Neural progenitor cell (in vitro differentiated cells): Measurements from ENCODE around the gene SYT7. TPM values are rescaled to one million over a fixed set of nuclear protein-coding genes. Genes with fewer than 3 reads are reported as not detected.

Experiments
- DNase-seq: peaks from one replicate; pipeline ENCODE4 v3.0.0-alpha.2; 2016; ENCODE audit warnings: low spot score
- H2AFZ ChIP-seq: fragments of 200-600 bp; sonication (generic); replicated peaks from 2 replicates; pipeline ENCODE4 v1.6.1; 2016; ENCODE audit warnings: antibody characterized with exemption
- H3F3A ChIP-seq: fragments of 200-600 bp; sonication (generic); 2 replicates; pipeline ENCODE4 v1.6.1; 2016; ENCODE audit warnings: antibody characterized with exemption, low read depth
- H3K27ac ChIP-seq: fragments of 200-600 bp; sonication (generic); 2 replicates; pipeline ENCODE4 v1.5.1; 2016; ENCODE audit warnings: mild to moderate bottlenecking
- H3K27me3 ChIP-seq: fragments of 200-600 bp; sonication (generic); 2 replicates; pipeline ENCODE4 v1.6.1; 2016; ENCODE audit warnings: mild to moderate bottlenecking, moderate library complexity
- H3K36me3 ChIP-seq: fragments of 200-600 bp; sonication (generic); 2 replicates; pipeline ENCODE4 v1.5.1; 2016
- H3K4me1 ChIP-seq: fragments of 200-600 bp; sonication (generic); 2 replicates; pipeline ENCODE4 v1.6.1; 2016; ENCODE audit warnings: mixed run types
- H3K4me2 ChIP-seq: fragments of 200-600 bp; sonication (generic); 2 replicates; pipeline ENCODE4 v1.6.1; 2016
- H3K4me3 ChIP-seq: fragments of 200-600 bp; sonication (generic); 2 replicates; pipeline ENCODE4 v1.5.1; 2016
- H3K79me2 ChIP-seq: fragments of 200-600 bp; sonication (generic); 2 replicates; pipeline ENCODE4 v1.6.1; 2016; ENCODE audit warnings: low read depth
- H3K9ac ChIP-seq: fragments of 200-600 bp; sonication (generic); 2 replicates; pipeline ENCODE4 v1.6.1; 2016
- H3K9me3 ChIP-seq: fragments of 200-600 bp; sonication (generic); 2 replicates; pipeline ENCODE4 v1.5.1; 2016; ENCODE audit warnings: low read depth
- H4K20me1 ChIP-seq: fragments of 200-600 bp; sonication (generic); 2 replicates; pipeline ENCODE4 v1.6.1; 2016; ENCODE audit warnings: low read depth
- H3K27ac Mint-ChIP-seq: 3 replicates; pipeline ENCODE4 v1.8.0; 2021; ENCODE audit warnings: mixed read lengths
- H3K27me3 Mint-ChIP-seq: 2 replicates; pipeline ENCODE4 v1.8.0; 2022; ENCODE audit warnings: low read depth, mild to moderate bottlenecking, inconsistent platforms, moderate library complexity, mixed read lengths; ENCODE audit not compliant: insufficient read depth
- H3K36me3 Mint-ChIP-seq: 3 replicates; pipeline ENCODE4 v1.8.0; 2021; ENCODE audit warnings: mixed read lengths
- H3K4me1 Mint-ChIP-seq: 3 replicates; pipeline ENCODE4 v1.8.0; 2021; ENCODE audit warnings: mixed read lengths
- H3K4me3 Mint-ChIP-seq: 3 replicates; pipeline ENCODE4 v1.8.0; 2021; ENCODE audit warnings: mild to moderate bottlenecking, moderate library complexity, mixed read lengths
- H3K9me3 Mint-ChIP-seq: 3 replicates; pipeline ENCODE4 v1.8.0; 2020; ENCODE audit warnings: mixed read lengths
- CTCF ChIP-seq: fragments of 200-600 bp; sonication (generic); IDR thresholded peaks from 2 replicates; pipeline ENCODE4 v1.5.1; 2017; ENCODE audit warnings: antibody characterized with exemption, mild to moderate bottlenecking
- EZH2 ChIP-seq: fragments of 200-600 bp; sonication (generic); IDR thresholded peaks from 2 replicates; pipeline ENCODE4 v1.6.1; 2017; ENCODE audit warnings: antibody characterized with exemption, mild to moderate bottlenecking, moderate library complexity
- EZH2phosphoT487 ChIP-seq: fragments of 200-600 bp; sonication (generic); IDR thresholded peaks from 2 replicates; pipeline ENCODE4 v1.6.1; 2017; ENCODE audit warnings: antibody characterized with exemption
- total RNA-seq: library from RNA; depleted of rRNA; stranded (reverse); fragments of >200 nt; gene quantifications from 2 replicates; pipeline ENCODE4 v1.2.3, GENCODE V29; 2015; ENCODE audit warnings: low replicate concordance

SYT7 gene
- total RNA-seq, 1 donor from 2014 or later = 0.73 TPM

GRCh38 chr11:61546663-61547062, 34.2 kb downstream of the SYT7 start:
- H3K9me3 Mint-ChIP-seq = no peaks in the 10 kb centered on the region
- no peaks in the 10 kb centered on the region for H3K36me3 ChIP-seq
- no peak overlapping the region for H2AFZ ChIP-seq
- H3K27me3 Mint-ChIP-seq = peaks cover 14% of the 10 kb centered on the region
- H3K27ac Mint-ChIP-seq = no peak overlapping the region
- H4K20me1 ChIP-seq = no peaks in the 10 kb centered on the region
- no peaks in the 10 kb centered on the region for H3K27me3 ChIP-seq
- no peak for DNase-seq
- H3K27ac ChIP-seq = no peak overlapping the region
- no peak overlapping the region for H3K9ac ChIP-seq
- no peak overlapping the region for H3K4me2 ChIP-seq
- TF ChIP-seq CTCF (no peak), EZH2 (no peak), EZH2phosphoT487 (no peak)
- no peak overlapping the region for H3K4me3 ChIP-seq
- no peak overlapping the region for H3K4me3 Mint-ChIP-seq
- no peaks in the 10 kb centered on the region for H3K79me2 ChIP-seq
- H3K4me1 Mint-ChIP-seq = peaks cover 29% of the 10 kb centered on the region
- no peaks in the 10 kb centered on the region for H3K36me3 Mint-ChIP-seq
- H3F3A ChIP-seq = no peaks in the 10 kb centered on the region
- no peaks in the 10 kb centered on the region for H3K9me3 ChIP-seq
- peaks cover 21% of the 10 kb centered on the region for H3K4me1 ChIP-seq

DNA sequence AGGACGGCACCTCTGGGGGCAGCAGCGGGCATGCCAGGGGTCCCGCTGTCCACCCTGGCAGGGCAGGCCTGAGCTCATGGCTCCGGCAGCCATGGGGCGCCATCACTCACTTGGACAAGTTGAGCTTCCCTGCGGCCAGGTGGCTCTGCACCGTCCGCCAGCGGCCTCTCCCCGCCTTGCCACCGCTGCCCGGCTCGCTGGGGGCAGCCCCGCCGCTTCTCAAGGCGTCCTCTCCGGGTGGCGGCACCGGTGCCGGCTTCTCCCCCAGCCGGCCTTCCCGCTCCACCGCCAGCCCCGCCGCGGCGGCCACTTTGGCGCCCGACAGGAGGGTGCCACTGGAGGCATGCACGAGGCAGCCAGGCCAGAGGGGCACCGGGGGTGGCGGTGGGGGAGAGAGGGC, 35.0 kb downstream of the SYT7 start:
- Mint-ChIP-seq H3K4me3 (no peak overlapping the region), H3K9me3 (no peaks in the 10 kb centered on the region)
- no peaks in the 10 kb centered on the region for H3F3A ChIP-seq

GRCh38 chr11:61545341-61545740, 35.5 kb downstream of the SYT7 start:
- Mint-ChIP-seq H3K4me1 (peaks cover 40% of the 10 kb centered on the region), H3K36me3 (no peaks in the 10 kb centered on the region), H3K27ac (peak overlapping the region; percentile 57), H3K4me3 (peak overlapping the region; percentile 62), H3K9me3 (no peaks in the 10 kb centered on the region), H3K27me3 (peaks cover 11% of the 10 kb centered on the region)
- Histone ChIP-seq H3K4me1 (peaks cover 26% of the 10 kb centered on the region), H3K79me2 (no peaks in the 10 kb centered on the region), H3K4me3 (no peak overlapping the region), H3K27me3 (no peaks in the 10 kb centered on the region), H2AFZ (no peak overlapping the region), H3K4me2 (no peak overlapping the region), H4K20me1 (no peaks in the 10 kb centered on the region), H3K9me3 (no peaks in the 10 kb centered on the region), H3K27ac (no peak overlapping the region), H3F3A (no peaks in the 10 kb centered on the region), H3K36me3 (no peaks in the 10 kb centered on the region), H3K9ac (no peak overlapping the region)
- peak; percentile 49 for TF ChIP-seq CTCF
- TF ChIP-seq EZH2 = no peak
- no peak for DNase-seq

More for the DNA sequence above, 35.0 kb downstream of the SYT7 start:
- TF ChIP-seq CTCF (no peak), EZH2 (no peak), EZH2phosphoT487 (no peak)
- H3K4me3 ChIP-seq = no peak overlapping the region
- H3K27ac Mint-ChIP-seq = no peak overlapping the region
- H3K27ac ChIP-seq = no peak overlapping the region
- H3K4me2 ChIP-seq = no peak overlapping the region
- H3K36me3 ChIP-seq = no peaks in the 10 kb centered on the region
- H3K9me3 ChIP-seq = no peaks in the 10 kb centered on the region
- H3K9ac ChIP-seq = no peak overlapping the region
- H3K4me1 Mint-ChIP-seq = peaks cover 35% of the 10 kb centered on the region
- no peaks in the 10 kb centered on the region for H3K36me3 Mint-ChIP-seq
- H2AFZ ChIP-seq = no peak overlapping the region
- H3K27me3 Mint-ChIP-seq = peaks cover 11% of the 10 kb centered on the region
- DNase-seq = no peak
- H3K79me2 ChIP-seq = no peaks in the 10 kb centered on the region
- H3K27me3 ChIP-seq = no peaks in the 10 kb centered on the region
- peaks cover 26% of the 10 kb centered on the region for H3K4me1 ChIP-seq
- no peaks in the 10 kb centered on the region for H4K20me1 ChIP-seq
